Astrocyte of the spinal cord (primary cell): ENCODE data around the gene PKD2.
A peak's percentile ranks its signal among the peaks of the same experiment; 100 is the strongest.

Source experiments
- DNase-seq: peaks from one replicate; pipeline ENCODE4 v3.0.0; 2011; ENCODE audit warnings: low read depth, low spot score
- H3K4me3 ChIP-seq: 2 replicates; pipeline ENCODE4 v1.5.1; 2011; ENCODE audit warnings: low read depth, mild to moderate bottlenecking, low read length, moderate library complexity
- CTCF ChIP-seq: IDR thresholded peaks from 2 replicates; pipeline ENCODE4 v1.5.1; 2012; ENCODE audit warnings: low read depth, mild to moderate bottlenecking, low read length, inconsistent platforms
- in situ Hi-C: cut with HindIII; loops from 2 replicates; pipeline ENCODE4 v1.10.0; 2017; ENCODE audit warnings: low sequenced_read_pairs

Gene PKD2

GRCh38 chr4:87978681-87979080 is 28.8 kb upstream of the PKD2 start:
- no peak for TF ChIP-seq CTCF
- H3K4me3 ChIP-seq = no peak overlapping the region
- peak; percentile 22 for DNase-seq
- in situ Hi-C loops = no loop called here

- no peak for DNase-seq
- in situ Hi-C loops = no loop called here
- no peak for TF ChIP-seq CTCF
- H3K4me3 ChIP-seq = no peak overlapping the region
Measured at GRCh38 chr4:87979810-87980209, 27.6 kb upstream of the PKD2 start.

GRCh38 chr4:87981486-87981885 is 25.9 kb upstream of the PKD2 start:
- in situ Hi-C loops = no loop called here
- no peak for DNase-seq
- TF ChIP-seq CTCF = no peak
- no peak overlapping the region for H3K4me3 ChIP-seq

GRCh38 chr4:87982036-87982435 is 25.4 kb upstream of the PKD2 start:
- TF ChIP-seq CTCF = no peak
- no peak overlapping the region for H3K4me3 ChIP-seq
- in situ Hi-C loops = no loop called here
- no peak for DNase-seq

- DNase-seq = no peak
- TF ChIP-seq CTCF = no peak
- in situ Hi-C loops = no loop called here
- no peak overlapping the region for H3K4me3 ChIP-seq
Measured at GRCh38 chr4:87982446-87983010, 24.9 kb upstream of the PKD2 start.

- no peak for TF ChIP-seq CTCF
- no peak for DNase-seq
- in situ Hi-C loops = no loop called here
- H3K4me3 ChIP-seq = no peak overlapping the region
Measured at GRCh38 chr4:87983996-87984395, 23.4 kb upstream of the PKD2 start.
